Ascending aorta (tissue), 2 donors: ENCODE data around the gene HS2ST1. TPM values are rescaled to one million over a fixed set of nuclear protein-coding genes. Genes with fewer than 3 reads are reported as not detected.

Experiments used
- DNase-seq, 2 donors: peaks; one replicate each; pipeline ENCODE4 v3.0.0-alpha.2; 2019; ENCODE audit warnings: low spot score in 2 of 2
- H3K27ac ChIP-seq, 2 donors: fragments of 200-600 bp; sonication (generic); one replicate each; pipeline ENCODE4 v1.5.1; 2016 to 2017; ENCODE audit warnings: mild to moderate bottlenecking in 1 of 2
- H3K27me3 ChIP-seq: fragments of 200-600 bp; sonication (generic); one replicate; pipeline ENCODE4 v1.5.1; 2017
- H3K36me3 ChIP-seq, 2 donors: fragments of 200-600 bp; sonication (generic); one replicate each; pipeline ENCODE4 v1.5.1; 2016
- H3K4me1 ChIP-seq, 2 donors: fragments of 200-600 bp; sonication (generic); one replicate each; pipeline ENCODE4 v1.5.1; 2016 to 2017; ENCODE audit warnings: mild to moderate bottlenecking in 1 of 2
- H3K4me3 ChIP-seq, 2 donors: fragments of 200-600 bp; sonication (generic); one replicate each; pipeline ENCODE4 v1.5.1; 2016 to 2017; ENCODE audit warnings: mild to moderate bottlenecking in 1 of 2
- H3K9me3 ChIP-seq, 2 donors: fragments of 200-600 bp; sonication (generic); one replicate each; pipeline ENCODE4 v1.5.1; 2016
- intact Hi-C: fragments of 100-400 bp; cut with DNase I; formaldehyde crosslinking; loops from one replicate; pipeline ENCODE4 v1.15.1; 2023
- total RNA-seq: library from RNA; depleted of rRNA; stranded (reverse); fragments of >200 nt; gene quantifications from one replicate; pipeline ENCODE4 v1.1.0, GENCODE V29; 2016
- TF ChIP-seq, protein P1 (sequence below), 3 experiments: fragments of 200-600 bp in 2 of 3; fragments of 450-650 bp in 1 of 3; sonication (generic) in 2 of 3; IDR thresholded peaks; one replicate each; pipeline ENCODE4 v1.5.1; 2016 to 2019; ENCODE audit warnings: antibody characterized with exemption in 3 of 3, mild to moderate bottlenecking in 1 of 3, moderate library complexity in 1 of 3

The HS2ST1 gene
- total RNA-seq, 1 donor from 2014 or later: 15.8 TPM

DNA sequence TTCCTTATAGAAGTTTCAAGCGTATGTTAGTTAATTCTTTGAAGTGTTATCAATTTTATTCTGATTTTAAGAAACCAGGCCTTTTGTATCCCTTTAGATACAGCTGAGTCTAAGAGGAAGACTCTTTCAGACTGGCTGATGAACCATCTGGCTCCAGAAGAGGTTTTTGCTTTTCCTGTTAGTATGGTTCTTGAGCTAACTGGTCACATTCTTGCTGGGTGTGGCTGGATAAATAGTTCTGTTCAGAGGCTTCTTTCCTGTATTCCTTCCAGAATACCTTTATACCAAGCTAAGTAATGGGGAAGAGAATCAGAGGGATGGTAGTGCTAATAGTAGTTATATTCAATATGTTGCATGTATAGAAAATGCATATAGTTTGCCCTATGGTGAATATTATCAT, 12.4 kb downstream of the HS2ST1 start:
- Histone ChIP-seq H3K4me3 (no peak overlapping the region), H3K27me3 (no peaks in the 10 kb centered on the region), H3K27ac (no peak overlapping the region), H3K9me3 (peaks cover 0 to 7% of the 10 kb centered on the region in 2 donors), H3K4me1 (no peaks in the 10 kb centered on the region), H3K36me3 (no peaks in the 10 kb centered on the region)
- TF ChIP-seq, protein P1, sequence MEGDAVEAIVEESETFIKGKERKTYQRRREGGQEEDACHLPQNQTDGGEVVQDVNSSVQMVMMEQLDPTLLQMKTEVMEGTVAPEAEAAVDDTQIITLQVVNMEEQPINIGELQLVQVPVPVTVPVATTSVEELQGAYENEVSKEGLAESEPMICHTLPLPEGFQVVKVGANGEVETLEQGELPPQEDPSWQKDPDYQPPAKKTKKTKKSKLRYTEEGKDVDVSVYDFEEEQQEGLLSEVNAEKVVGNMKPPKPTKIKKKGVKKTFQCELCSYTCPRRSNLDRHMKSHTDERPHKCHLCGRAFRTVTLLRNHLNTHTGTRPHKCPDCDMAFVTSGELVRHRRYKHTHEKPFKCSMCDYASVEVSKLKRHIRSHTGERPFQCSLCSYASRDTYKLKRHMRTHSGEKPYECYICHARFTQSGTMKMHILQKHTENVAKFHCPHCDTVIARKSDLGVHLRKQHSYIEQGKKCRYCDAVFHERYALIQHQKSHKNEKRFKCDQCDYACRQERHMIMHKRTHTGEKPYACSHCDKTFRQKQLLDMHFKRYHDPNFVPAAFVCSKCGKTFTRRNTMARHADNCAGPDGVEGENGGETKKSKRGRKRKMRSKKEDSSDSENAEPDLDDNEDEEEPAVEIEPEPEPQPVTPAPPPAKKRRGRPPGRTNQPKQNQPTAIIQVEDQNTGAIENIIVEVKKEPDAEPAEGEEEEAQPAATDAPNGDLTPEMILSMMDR (IDR thresholded peaks at IDR 0.05): no peak
- DNase-seq: no peak
- intact Hi-C loops: no loop called here

DNA sequence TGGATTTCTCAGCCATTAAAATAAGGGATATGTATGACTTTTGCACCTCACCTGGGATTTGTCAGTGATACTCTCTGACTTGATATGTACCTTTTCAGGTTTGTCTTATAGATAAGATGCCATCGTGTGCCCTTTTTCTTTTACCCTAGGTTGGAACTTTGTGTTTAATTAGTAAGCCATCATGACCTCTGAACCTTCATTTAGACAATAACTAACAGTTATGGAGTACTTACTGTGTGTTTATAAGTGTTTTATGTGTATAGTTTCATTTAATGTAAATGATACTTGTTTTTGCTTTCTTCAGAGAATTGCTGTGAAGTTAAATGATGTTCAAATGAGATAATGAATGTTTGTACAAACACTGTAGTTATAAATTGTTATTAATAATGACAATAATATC, 14.4 kb downstream of the HS2ST1 start:
- H3K4me3 ChIP-seq: no peak overlapping the region
- H3K27ac ChIP-seq: no peak overlapping the region
- no peaks in the 10 kb centered on the region for H3K36me3 ChIP-seq
- TF ChIP-seq, protein P1 (IDR thresholded peaks at IDR 0.05): no peak
- DNase-seq: no peak
- H3K27me3 ChIP-seq: no peaks in the 10 kb centered on the region
- H3K4me1 ChIP-seq: no peaks in the 10 kb centered on the region
- intact Hi-C loops: no loop called here
- H3K9me3 ChIP-seq: no peaks in the 10 kb centered on the region

DNA sequence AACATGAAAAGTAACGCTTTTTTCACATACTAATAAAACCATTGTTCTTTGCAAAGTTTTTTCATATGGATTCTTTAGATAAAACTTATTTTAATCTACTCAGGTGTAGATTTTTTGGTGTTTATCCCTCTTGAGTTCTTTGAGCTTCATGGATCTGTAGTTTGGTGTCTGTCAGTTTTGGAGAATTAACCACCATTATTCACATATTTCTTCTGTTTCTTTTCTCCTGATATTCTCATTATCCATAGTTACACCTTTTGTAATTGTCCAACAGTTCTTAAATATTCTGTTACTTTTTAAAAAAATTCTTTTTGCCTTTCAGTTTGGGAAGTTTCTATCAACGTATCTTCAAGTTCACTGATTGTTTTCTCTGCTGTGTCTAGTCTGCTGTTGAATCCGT, 18.6 kb downstream of the HS2ST1 start:
- no peaks in the 10 kb centered on the region for H3K9me3 ChIP-seq
- TF ChIP-seq, protein P1 (IDR thresholded peaks at IDR 0.05): no peak
- no peak overlapping the region for H3K4me3 ChIP-seq
- intact Hi-C loops: no loop called here
- no peaks in the 10 kb centered on the region for H3K27me3 ChIP-seq
- H3K27ac ChIP-seq: no peak overlapping the region
- no peaks in the 10 kb centered on the region for H3K36me3 ChIP-seq
- H3K4me1 ChIP-seq: no peaks in the 10 kb centered on the region
- no peak for DNase-seq

DNA sequence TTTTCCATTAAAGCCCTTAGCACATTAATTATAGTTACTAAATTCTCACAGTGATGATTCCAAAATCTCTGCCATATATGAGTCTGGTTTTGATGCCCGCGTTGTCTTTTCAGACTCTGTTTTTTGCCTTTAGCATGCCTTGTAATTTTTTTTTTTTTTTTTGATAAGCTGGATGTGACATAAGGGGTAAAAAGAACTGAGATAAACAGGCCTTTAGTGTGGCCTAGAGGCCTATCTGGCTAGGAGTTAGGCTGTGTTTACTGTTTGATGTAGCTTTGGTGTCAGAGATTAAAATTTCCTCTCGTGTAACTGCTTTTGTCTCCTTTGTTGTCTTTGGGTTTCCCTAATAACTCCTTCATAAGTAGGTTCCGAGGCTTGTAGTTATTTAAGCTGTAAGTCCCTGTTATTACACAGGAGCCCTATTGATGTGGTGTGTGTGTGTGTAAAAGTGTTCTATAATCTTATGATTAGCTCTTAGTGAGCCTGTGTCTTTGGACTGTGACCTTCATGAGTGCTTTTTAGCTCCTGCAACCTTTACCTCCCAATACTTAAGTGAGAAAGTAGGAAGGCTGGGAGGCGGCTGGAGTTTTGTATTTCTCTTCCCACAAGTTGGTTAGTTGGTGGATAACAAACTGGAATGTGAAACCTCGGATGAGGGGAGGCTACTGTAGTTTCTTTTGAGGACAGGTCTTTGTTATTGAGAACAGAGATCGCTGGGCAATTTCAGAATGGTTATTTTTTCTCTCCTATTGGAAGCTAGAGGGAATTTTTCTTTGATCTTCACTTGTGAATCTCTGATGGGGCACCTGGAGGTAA, 19.3 kb downstream of the HS2ST1 start:
- Histone ChIP-seq H3K9me3 (no peaks in the 10 kb centered on the region), H3K27ac (no peak overlapping the region), H3K27me3 (no peaks in the 10 kb centered on the region), H3K4me1 (no peaks in the 10 kb centered on the region), H3K36me3 (no peaks in the 10 kb centered on the region), H3K4me3 (no peak overlapping the region)
- no peak for DNase-seq
- intact Hi-C loops: no loop called here
- TF ChIP-seq, protein P1 (IDR thresholded peaks at IDR 0.05): no peak

DNA sequence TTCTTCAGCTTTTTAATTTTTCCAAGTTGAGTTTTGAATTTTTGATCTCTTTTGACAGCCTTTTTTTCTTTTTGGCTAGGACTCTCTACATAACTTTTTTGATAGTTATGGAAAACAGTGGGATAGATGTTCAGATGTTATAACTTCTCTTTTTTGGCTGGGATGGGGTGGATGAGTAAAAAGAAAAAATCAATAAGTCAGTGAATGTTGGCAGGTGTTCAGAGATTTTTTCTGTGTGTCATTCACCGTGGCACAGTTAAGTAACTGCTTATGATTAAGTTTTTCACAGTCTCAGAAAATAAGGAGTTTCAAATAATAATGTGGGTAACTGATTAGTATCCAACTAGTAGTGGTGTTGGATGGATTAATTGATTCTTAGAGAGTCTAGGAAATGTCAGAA, 24.0 kb downstream of the HS2ST1 start:
- TF ChIP-seq, protein P1 (IDR thresholded peaks at IDR 0.05): no peak
- Histone ChIP-seq H3K27me3 (no peaks in the 10 kb centered on the region), H3K27ac (no peak overlapping the region), H3K4me3 (no peak overlapping the region), H3K9me3 (no peaks in the 10 kb centered on the region), H3K4me1 (no peaks in the 10 kb centered on the region), H3K36me3 (no peaks in the 10 kb centered on the region)
- intact Hi-C loops: no loop called here
- no peak for DNase-seq
